Type B pancreatic cell (in vitro differentiated cells): Measurements from ENCODE around the gene MAPRE2. TPM values are rescaled to one million over a fixed set of nuclear protein-coding genes. Genes with fewer than 3 reads are reported as not detected.

Experiments
- DNase-seq: peaks from one replicate; pipeline ENCODE4 v3.0.0; 2021; ENCODE audit warnings: mixed read lengths; ENCODE audit not compliant: unreplicated experiment; ENCODE audit errors: extremely low spot score
- H3K27ac Mint-ChIP-seq: 2 replicates; pipeline ENCODE4 v1.8.0; 2021; ENCODE audit warnings: mild to moderate bottlenecking, mixed read lengths
- H3K27me3 Mint-ChIP-seq: 2 replicates; pipeline ENCODE4 v1.8.0; 2021; ENCODE audit warnings: mixed read lengths
- H3K36me3 Mint-ChIP-seq: 2 replicates; pipeline ENCODE4 v1.8.0; 2021; ENCODE audit warnings: mixed read lengths
- H3K4me1 Mint-ChIP-seq: one replicate; pipeline ENCODE4 v1.8.0; 2021; ENCODE audit warnings: mixed read lengths; ENCODE audit not compliant: unreplicated experiment
- H3K4me3 Mint-ChIP-seq: 2 replicates; pipeline ENCODE4 v1.8.0; 2021; ENCODE audit warnings: mild to moderate bottlenecking, mixed read lengths
- H3K9me3 Mint-ChIP-seq: 2 replicates; pipeline ENCODE4 v1.8.0; 2021; ENCODE audit warnings: mixed read lengths
- CTCF ChIP-seq: fragments of 200-600 bp; sonication (generic); conservative IDR thresholded peaks from 2 replicates; pipeline ENCODE4 v1.5.0; 2021; ENCODE audit warnings: antibody characterized with exemption, mild to moderate bottlenecking
- total RNA-seq: library from RNA; stranded (reverse); gene quantifications from 2 replicates; pipeline ENCODE4 v1.2.1, GENCODE V29; 2021; ENCODE audit warnings: low replicate concordance

The MAPRE2 gene
- total RNA-seq, 1 donor from 2014 or later: 28.0 TPM

- no peak for TF ChIP-seq CTCF
- Mint-ChIP-seq H3K27me3 (no peaks in the 10 kb centered on the region), H3K4me3 (no peak overlapping the region), H3K36me3 (peaks cover 6% of the 10 kb centered on the region), H3K9me3 (peaks cover 4% of the 10 kb centered on the region), H3K27ac (no peak overlapping the region), H3K4me1 (peaks cover 18% of the 10 kb centered on the region)
- DNase-seq: no peak
Observed at GRCh38 chr18:35054401-35054800, 13.2 kb downstream of the MAPRE2 start.

GRCh38 chr18:35055105-35055504, 13.9 kb downstream of the MAPRE2 start:
- TF ChIP-seq CTCF: no peak
- Mint-ChIP-seq H3K9me3 (peaks cover 4% of the 10 kb centered on the region), H3K36me3 (peaks cover 6% of the 10 kb centered on the region), H3K27ac (no peak overlapping the region), H3K4me3 (no peak overlapping the region), H3K4me1 (peaks cover 20% of the 10 kb centered on the region), H3K27me3 (no peaks in the 10 kb centered on the region)
- no peak for DNase-seq

GRCh38 chr18:35055726-35056125, 14.5 kb downstream of the MAPRE2 start:
- Mint-ChIP-seq H3K4me1 (peaks cover 17% of the 10 kb centered on the region), H3K4me3 (no peak overlapping the region), H3K27ac (no peak overlapping the region), H3K27me3 (no peaks in the 10 kb centered on the region), H3K36me3 (peaks cover 6% of the 10 kb centered on the region), H3K9me3 (peaks cover 4% of the 10 kb centered on the region)
- TF ChIP-seq CTCF: no peak
- no peak for DNase-seq

GRCh38 chr18:35059280-35059927, 18.2 kb downstream of the MAPRE2 start:
- no peak overlapping the region for H3K4me3 Mint-ChIP-seq
- no peaks in the 10 kb centered on the region for H3K27me3 Mint-ChIP-seq
- peak overlapping the region; percentile 74 for H3K27ac Mint-ChIP-seq
- H3K4me1 Mint-ChIP-seq: peaks cover 17% of the 10 kb centered on the region
- DNase-seq: no peak
- H3K36me3 Mint-ChIP-seq: peaks cover 3% of the 10 kb centered on the region
- no peak for TF ChIP-seq CTCF
- peaks cover 3% of the 10 kb centered on the region for H3K9me3 Mint-ChIP-seq

GRCh38 chr18:35060122-35060815, 19.1 kb downstream of the MAPRE2 start:
- H3K4me3 Mint-ChIP-seq: no peak overlapping the region

More at GRCh38 chr18:35060122-35060815, 19.1 kb downstream of the MAPRE2 start:
- no peaks in the 10 kb centered on the region for H3K27me3 Mint-ChIP-seq
- no peaks in the 10 kb centered on the region for H3K36me3 Mint-ChIP-seq
- no peaks in the 10 kb centered on the region for H3K9me3 Mint-ChIP-seq
- no peak for DNase-seq
- TF ChIP-seq CTCF: no peak
- H3K4me1 Mint-ChIP-seq: peaks cover 17% of the 10 kb centered on the region
- H3K27ac Mint-ChIP-seq: peak overlapping the region; percentile 74
